Activated naive CD4-positive, alpha-beta T cell treated with anti-CD3 and anti-CD28 coated beads for 36 hours (primary cell): Measurements from ENCODE around the gene CFAP221. TPM values are rescaled to one million over a fixed set of nuclear protein-coding genes. Genes with fewer than 3 reads are reported as not detected.
A peak's percentile ranks its signal among the peaks of the same experiment; 100 is the strongest.

ENCODE experiments used
- CTCF ChIA-PET: fragments of 350-600 bp; sonication (Branson Sonifier 250); formaldehyde crosslinking; loops from one replicate; lab custom pipeline; 2021; ENCODE audit warnings: antibody characterized with exemption; lab: Charles Lee
- DNase-seq: peaks from one replicate; pipeline ENCODE4 v3.0.0-alpha.2; 2020
- H3K27ac Mint-ChIP-seq: one replicate; pipeline ENCODE4 v1.8.0; 2021; ENCODE audit warnings: mild to moderate bottlenecking, mixed read lengths
- H3K27me3 Mint-ChIP-seq: one replicate; pipeline ENCODE4 v1.8.0; 2021; ENCODE audit warnings: low read depth, mixed read lengths
- H3K36me3 Mint-ChIP-seq: one replicate; pipeline ENCODE4 v1.8.0; 2021; ENCODE audit warnings: low read depth, mixed read lengths
- H3K4me1 Mint-ChIP-seq: one replicate; pipeline ENCODE4 v1.8.0; 2021; ENCODE audit warnings: low read depth, mixed read lengths
- H3K4me3 Mint-ChIP-seq: one replicate; pipeline ENCODE4 v1.8.0; 2021; ENCODE audit warnings: mild to moderate bottlenecking, moderate library complexity, mixed read lengths
- H3K9me3 Mint-ChIP-seq: one replicate; pipeline ENCODE4 v1.8.0; 2021; ENCODE audit warnings: mixed read lengths
- intact Hi-C: fragments of 100-400 bp; cut with micrococcal nuclease; formaldehyde crosslinking; loops from one replicate; pipeline ENCODE4 v1.15.1; 2023
- total RNA-seq, 2 experiments: library from RNA; stranded (reverse); gene quantifications; one replicate each; pipeline ENCODE4 v1.2.3, GENCODE V29; 2021

The CFAP221 gene
- total RNA-seq, 2 experiments from 2014 or later = not detected

- Mint-ChIP-seq H3K27ac (no peak overlapping the region), H3K4me1 (no peaks in the 10 kb centered on the region), H3K4me3 (no peak overlapping the region), H3K9me3 (no peaks in the 10 kb centered on the region), H3K27me3 (no peaks in the 10 kb centered on the region), H3K36me3 (no peaks in the 10 kb centered on the region)
- DNase-seq = no peak
- CTCF ChIA-PET = interaction anchor here (0.7 to 9.0 kb wide), 3 partner anchors 15 to 326 kb away, joined by 3 to 80 read pairs (median 4); no protein-coding TSS in a partner anchor
- intact Hi-C loops = no loop called here
These were observed 113.4 kb downstream of the CFAP221 start for GRCh38 chr2:119657466-119658145.

GRCh38 chr2:119659601-119660342 lies 115.5 kb downstream of the CFAP221 start:
- intact Hi-C loops = loop anchor here (1.0 kb wide), 3 partner anchors 18 to 252 kb away; no protein-coding TSS in a partner anchor
- peak; percentile 56 for DNase-seq
- H3K27me3 Mint-ChIP-seq = no peaks in the 10 kb centered on the region
- CTCF ChIA-PET = interaction anchor here (0.6 to 9.0 kb wide), 4 partner anchors 8 to 515 kb away, joined by 3 to 80 read pairs (median 4); no protein-coding TSS in a partner anchor
- H3K36me3 Mint-ChIP-seq = no peaks in the 10 kb centered on the region
- no peak overlapping the region for H3K4me3 Mint-ChIP-seq
- H3K27ac Mint-ChIP-seq = no peak overlapping the region
- H3K4me1 Mint-ChIP-seq = no peaks in the 10 kb centered on the region
- H3K9me3 Mint-ChIP-seq = peaks cover 2% of the 10 kb centered on the region

- intact Hi-C loops = loop anchor here (1.0 kb wide), 3 partner anchors 19 to 253 kb away; no protein-coding TSS in a partner anchor
- DNase-seq = no peak
- Mint-ChIP-seq H3K27ac (no peak overlapping the region), H3K36me3 (no peaks in the 10 kb centered on the region), H3K4me3 (no peak overlapping the region), H3K9me3 (peaks cover 2% of the 10 kb centered on the region), H3K27me3 (no peaks in the 10 kb centered on the region), H3K4me1 (no peaks in the 10 kb centered on the region)
- CTCF ChIA-PET = interaction anchor here (0.6 to 9.0 kb wide), 5 partner anchors 9 to 514 kb away, joined by 3 to 80 read pairs (median 3); partner anchors contain the start of gene TMEM177
These were observed 116.1 kb downstream of the CFAP221 start for GRCh38 chr2:119660343-119660658.

- no peaks in the 10 kb centered on the region for H3K4me1 Mint-ChIP-seq
- no peak overlapping the region for H3K4me3 Mint-ChIP-seq
- no peak overlapping the region for H3K27ac Mint-ChIP-seq
- no peaks in the 10 kb centered on the region for H3K36me3 Mint-ChIP-seq
- intact Hi-C loops = no loop called here
- peaks cover 2% of the 10 kb centered on the region for H3K9me3 Mint-ChIP-seq
- DNase-seq = no peak
- no peaks in the 10 kb centered on the region for H3K27me3 Mint-ChIP-seq
- CTCF ChIA-PET = interaction anchor here (0.6 to 9.0 kb wide), 4 partner anchors 14 to 1028 kb away, joined by 3 to 80 read pairs (median 5); no protein-coding TSS in a partner anchor
These were observed 118.0 kb downstream of the CFAP221 start for GRCh38 chr2:119662297-119662696.

- CTCF ChIA-PET = no interaction called here
These were observed 124.3 kb downstream of the CFAP221 start for GRCh38 chr2:119668546-119668945.

GRCh38 chr2:119671016-119671415 lies 126.8 kb downstream of the CFAP221 start:
- CTCF ChIA-PET = no interaction called here
- Mint-ChIP-seq H3K4me1 (no peaks in the 10 kb centered on the region), H3K4me3 (no peak overlapping the region), H3K27me3 (no peaks in the 10 kb centered on the region), H3K9me3 (no peaks in the 10 kb centered on the region), H3K27ac (no peak overlapping the region), H3K36me3 (no peaks in the 10 kb centered on the region)
- no peak for DNase-seq
- intact Hi-C loops = no loop called here

More at GRCh38 chr2:119668546-119668945, 124.3 kb downstream of the CFAP221 start:
- Mint-ChIP-seq H3K9me3 (peaks cover 2% of the 10 kb centered on the region), H3K4me3 (no peak overlapping the region), H3K27me3 (no peaks in the 10 kb centered on the region), H3K4me1 (no peaks in the 10 kb centered on the region), H3K27ac (no peak overlapping the region), H3K36me3 (no peaks in the 10 kb centered on the region)
- intact Hi-C loops = no loop called here
- no peak for DNase-seq

GRCh38 chr2:119671752-119672151 lies 127.5 kb downstream of the CFAP221 start:
- H3K36me3 Mint-ChIP-seq = no peaks in the 10 kb centered on the region
- H3K4me1 Mint-ChIP-seq = no peaks in the 10 kb centered on the region
- CTCF ChIA-PET = no interaction called here

GRCh38 chr2:119672161-119672862 lies 128.1 kb downstream of the CFAP221 start:
- Mint-ChIP-seq H3K9me3 (no peaks in the 10 kb centered on the region), H3K36me3 (no peaks in the 10 kb centered on the region), H3K4me3 (no peak overlapping the region), H3K4me1 (no peaks in the 10 kb centered on the region), H3K27me3 (no peaks in the 10 kb centered on the region), H3K27ac (no peak overlapping the region)
- intact Hi-C loops = no loop called here
- DNase-seq = no peak
- CTCF ChIA-PET = interaction anchor here (0.9 kb wide), 1 partner anchor 31 kb away, joined by 4 read pairs; no protein-coding TSS in a partner anchor

More at GRCh38 chr2:119671752-119672151, 127.5 kb downstream of the CFAP221 start:
- Mint-ChIP-seq H3K27me3 (no peaks in the 10 kb centered on the region), H3K4me3 (no peak overlapping the region), H3K9me3 (no peaks in the 10 kb centered on the region), H3K27ac (no peak overlapping the region)
- DNase-seq = no peak
- intact Hi-C loops = no loop called here

GRCh38 chr2:119673796-119674195 lies 129.5 kb downstream of the CFAP221 start:
- no peaks in the 10 kb centered on the region for H3K9me3 Mint-ChIP-seq
- no peak overlapping the region for H3K4me3 Mint-ChIP-seq
- CTCF ChIA-PET = no interaction called here
- H3K36me3 Mint-ChIP-seq = no peaks in the 10 kb centered on the region
- H3K27me3 Mint-ChIP-seq = no peaks in the 10 kb centered on the region
- DNase-seq = no peak
- no peak overlapping the region for H3K27ac Mint-ChIP-seq
- intact Hi-C loops = no loop called here
- H3K4me1 Mint-ChIP-seq = peaks cover 7% of the 10 kb centered on the region

- CTCF ChIA-PET = interaction anchor here (1.2 kb wide), 1 partner anchor 27 kb away, joined by 4 read pairs; no protein-coding TSS in a partner anchor
- Mint-ChIP-seq H3K27me3 (no peaks in the 10 kb centered on the region), H3K27ac (no peak overlapping the region), H3K36me3 (no peaks in the 10 kb centered on the region), H3K4me3 (no peak overlapping the region), H3K9me3 (no peaks in the 10 kb centered on the region), H3K4me1 (peaks cover 8% of the 10 kb centered on the region)
- no peak for DNase-seq
- intact Hi-C loops = no loop called here
These were observed 130.7 kb downstream of the CFAP221 start for GRCh38 chr2:119674711-119675500.

GRCh38 chr2:119678021-119678656 lies 133.9 kb downstream of the CFAP221 start:
- Mint-ChIP-seq H3K27ac (peak overlapping the region; percentile 53), H3K4me1 (peaks cover 32% of the 10 kb centered on the region), H3K36me3 (peaks cover 19% of the 10 kb centered on the region), H3K27me3 (no peaks in the 10 kb centered on the region), H3K9me3 (no peaks in the 10 kb centered on the region), H3K4me3 (peak overlapping the region; percentile 81)
- intact Hi-C loops = loop anchor here (2.0 kb wide), 2 partner anchors 311 to 545 kb away; partner anchors contain the start of genes C2orf76, DBI and TMEM185B
- DNase-seq = no peak
- CTCF ChIA-PET = interaction anchor here (0.9 to 1.5 kb wide), 6 partner anchors 23 to 499 kb away, joined by 4 to 9 read pairs (median 4); no protein-coding TSS in a partner anchor
